Anterior cingulate cortex (tissue), 58 donors: ENCODE data around the gene MDM2.

Source experiments
- DNase-seq, 58 donors: peaks; one replicate each; lab custom pipeline; 2025; lab: John Stamatoyannopoulos, UW

MDM2 gene

DNA sequence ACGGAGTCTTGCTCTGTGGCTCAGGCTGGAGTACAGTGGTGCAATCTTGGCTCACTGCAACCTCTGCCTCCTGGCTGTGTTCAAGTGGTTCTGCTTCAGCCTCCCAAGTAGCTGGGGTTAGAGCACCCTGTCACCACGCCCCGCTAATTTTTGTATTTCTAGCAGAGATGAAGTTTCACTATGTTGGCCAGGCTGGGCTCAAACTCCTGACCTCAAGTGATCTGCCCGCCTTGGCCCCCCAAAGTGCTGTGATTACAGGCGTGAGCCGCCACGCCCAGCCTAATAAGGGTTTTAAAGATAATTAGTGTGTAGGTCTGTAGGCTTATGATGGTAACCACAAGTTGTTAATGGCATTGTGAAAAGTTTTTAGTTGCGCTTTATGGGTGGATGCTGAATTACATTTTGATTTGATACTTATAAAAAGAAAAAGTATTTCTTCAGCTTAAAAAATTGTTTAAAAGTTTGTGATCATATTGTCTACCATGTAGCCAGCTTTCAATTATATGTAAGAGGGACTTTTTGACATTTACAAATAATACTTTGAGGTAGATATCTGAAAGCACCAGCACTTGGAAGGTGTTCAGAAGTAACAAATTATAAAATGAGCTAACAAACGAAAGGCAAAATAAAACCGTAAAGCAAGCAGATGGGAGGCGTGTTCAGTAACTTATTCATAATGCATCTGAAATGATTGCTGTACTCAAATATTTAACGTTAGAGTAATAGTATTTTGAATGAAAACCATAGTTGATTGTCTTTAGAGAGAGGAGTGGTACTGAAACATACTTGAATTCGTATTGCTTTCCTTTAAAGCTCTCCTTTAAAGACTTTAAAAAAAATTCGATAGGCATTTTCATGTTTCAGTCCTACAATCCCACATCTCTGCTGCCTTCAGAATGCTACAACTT lies 37.1 kb downstream of the MDM2 start:
- no peak for DNase-seq

DNA sequence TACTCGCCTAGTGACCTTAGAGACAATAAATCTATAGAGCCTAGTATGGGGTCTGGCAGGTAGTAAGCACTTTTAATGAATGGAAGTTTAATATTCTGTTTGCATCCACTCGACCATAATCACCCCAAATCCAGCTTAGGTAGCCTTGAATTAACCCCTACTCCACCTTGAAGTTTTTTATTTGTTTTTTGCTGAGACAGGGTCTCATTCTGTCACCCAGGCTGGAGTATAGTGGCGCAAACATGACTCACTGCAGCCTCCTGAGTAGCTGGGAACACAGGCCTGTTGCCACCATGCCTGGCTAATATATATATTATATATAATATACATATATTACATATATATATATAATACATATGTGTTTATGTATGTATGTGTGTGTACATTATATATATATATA lies 38.8 kb downstream of the MDM2 start:
- DNase-seq = no peak

DNA sequence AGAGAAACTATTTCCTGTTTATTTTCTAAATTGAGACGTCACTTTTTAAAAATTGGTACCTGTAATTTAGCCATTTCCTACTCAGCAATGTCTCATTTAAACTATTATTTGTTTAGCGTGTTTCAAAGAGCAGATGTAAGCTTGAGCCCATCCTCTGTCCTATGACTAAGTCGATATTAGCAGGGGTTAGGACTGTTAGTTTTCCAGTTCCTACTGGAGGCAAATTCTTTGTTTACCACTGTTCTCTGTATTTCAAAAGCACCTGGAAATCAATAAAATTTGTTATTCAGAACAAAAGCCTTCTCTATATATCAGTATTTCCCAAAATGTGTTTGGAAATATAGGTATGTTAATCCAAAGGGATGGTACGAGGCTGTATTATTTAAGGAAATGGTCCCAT lies 42.4 kb downstream of the MDM2 start:
- DNase-seq = no peak

DNA sequence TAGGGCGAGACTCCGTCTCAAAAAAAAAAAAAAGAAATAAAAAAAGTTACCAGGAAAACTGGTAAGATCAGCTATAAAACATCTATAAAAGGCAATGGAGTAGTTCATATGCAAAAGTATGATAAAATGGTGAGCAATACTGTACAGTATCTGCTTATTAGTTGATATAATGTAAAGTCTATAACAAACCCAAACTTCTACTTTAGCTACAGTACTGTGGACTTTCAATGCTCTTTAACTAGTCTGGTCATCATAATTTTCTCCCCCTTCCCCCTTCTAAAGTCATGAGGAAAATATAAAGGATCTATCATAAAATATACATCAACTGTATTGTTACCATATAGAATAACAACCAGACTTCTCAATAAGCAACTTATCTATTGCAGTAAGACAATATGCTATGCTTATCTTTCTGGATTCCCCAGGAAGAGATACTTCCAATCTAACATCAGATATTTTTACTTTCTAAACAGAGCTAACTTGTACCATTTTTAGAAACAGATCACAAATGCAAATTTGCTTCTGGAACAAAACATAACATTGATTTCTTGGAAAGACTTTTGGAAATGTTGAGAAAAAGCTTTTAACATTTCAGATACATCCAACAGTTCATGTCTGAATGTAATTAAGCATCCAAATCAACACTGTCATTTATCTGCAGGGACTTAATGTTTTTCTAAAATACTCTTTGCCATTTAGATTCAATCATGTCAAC lies 43.8 kb downstream of the MDM2 start:
- DNase-seq = no peak

DNA sequence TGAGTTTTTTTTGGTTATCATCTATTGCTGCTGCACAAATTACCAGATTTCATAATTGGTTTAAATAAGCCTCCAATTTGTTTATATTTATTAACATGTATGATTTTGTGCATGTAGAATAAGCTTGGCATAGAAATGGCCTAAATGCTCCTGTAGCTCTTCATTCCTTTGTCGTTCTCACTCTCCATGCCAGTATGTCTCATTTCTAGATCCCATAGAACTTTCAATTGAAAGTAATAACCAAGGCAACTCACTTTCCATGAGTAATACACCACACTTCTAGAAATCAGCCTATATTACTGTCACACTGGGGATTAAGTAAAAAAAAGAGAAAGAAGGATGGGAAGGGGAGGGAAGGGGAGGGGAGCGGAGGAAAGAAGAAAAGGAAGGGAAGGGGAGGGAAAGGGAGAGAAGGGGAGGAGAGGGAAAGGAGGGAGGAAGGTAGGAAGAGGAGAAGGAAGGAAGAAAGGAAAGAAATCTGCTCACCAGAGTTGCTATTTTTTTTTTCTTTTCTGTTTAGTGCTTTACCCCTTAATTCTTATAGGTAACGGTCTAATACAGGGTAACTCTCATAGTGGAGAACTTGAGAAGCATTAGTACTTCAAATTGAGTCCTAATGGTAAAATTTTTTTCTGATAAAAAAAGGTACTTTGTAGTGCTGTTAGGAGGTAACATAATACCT lies 45.6 kb downstream of the MDM2 start:
- DNase-seq = no peak

DNA sequence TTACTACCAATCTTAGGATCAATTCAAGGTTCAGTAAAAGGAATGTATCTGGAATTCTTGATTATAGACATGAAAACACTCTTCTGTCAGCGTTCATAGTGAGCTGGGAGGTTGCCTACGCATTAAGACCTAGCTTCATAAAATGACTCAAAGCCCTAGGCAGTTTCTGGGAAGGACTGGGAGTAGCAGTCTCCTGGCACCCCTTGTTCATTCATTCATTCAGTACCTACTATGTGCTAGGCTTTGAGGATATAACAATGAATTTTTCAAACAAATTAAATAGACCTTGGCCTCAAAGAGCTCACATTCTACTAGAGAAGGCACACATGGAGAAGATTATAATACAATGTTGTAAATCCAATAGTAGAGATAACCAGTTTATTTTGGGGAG lies 46.1 kb downstream of the MDM2 start:
- DNase-seq = no peak

DNA sequence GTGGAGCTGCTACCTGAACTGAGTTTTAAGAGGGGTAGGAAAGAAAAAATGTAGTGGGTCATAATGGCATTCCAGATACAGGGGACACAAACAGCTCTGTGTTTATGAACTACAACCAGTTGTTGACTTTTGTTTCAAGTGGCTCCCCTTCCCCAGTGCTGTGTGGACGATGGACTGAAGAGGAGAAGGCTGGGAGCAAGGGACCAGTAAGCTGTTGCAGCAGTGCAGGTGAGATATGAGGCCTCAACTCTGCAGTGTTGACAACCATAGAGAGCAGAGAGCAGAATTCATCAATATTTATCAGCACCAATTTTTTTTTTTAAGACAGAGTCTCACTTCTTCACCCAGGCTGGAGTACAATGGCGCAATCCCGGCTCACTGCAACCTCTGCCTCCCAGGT lies 46.6 kb downstream of the MDM2 start:
- no peak for DNase-seq

DNA sequence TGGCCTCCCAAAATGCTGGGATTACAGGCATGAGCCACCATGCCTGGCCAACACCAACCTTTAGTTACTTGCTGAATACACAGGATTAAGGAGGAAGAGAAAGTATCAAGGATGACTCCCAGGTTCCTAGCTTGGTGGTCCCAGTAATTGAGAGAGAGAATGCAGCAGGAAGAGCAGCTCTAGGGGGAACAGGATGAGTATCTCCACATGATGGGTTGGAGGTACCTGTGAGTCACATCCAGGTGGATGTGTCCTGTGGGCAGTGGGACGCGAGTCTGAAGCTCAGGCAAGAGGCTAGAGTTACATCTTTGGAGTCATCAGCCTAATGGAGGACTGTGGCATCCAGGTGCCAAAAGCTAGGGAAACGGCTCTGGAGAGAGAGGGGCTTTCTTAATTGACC lies 47.1 kb downstream of the MDM2 start:
- no peak for DNase-seq

DNA sequence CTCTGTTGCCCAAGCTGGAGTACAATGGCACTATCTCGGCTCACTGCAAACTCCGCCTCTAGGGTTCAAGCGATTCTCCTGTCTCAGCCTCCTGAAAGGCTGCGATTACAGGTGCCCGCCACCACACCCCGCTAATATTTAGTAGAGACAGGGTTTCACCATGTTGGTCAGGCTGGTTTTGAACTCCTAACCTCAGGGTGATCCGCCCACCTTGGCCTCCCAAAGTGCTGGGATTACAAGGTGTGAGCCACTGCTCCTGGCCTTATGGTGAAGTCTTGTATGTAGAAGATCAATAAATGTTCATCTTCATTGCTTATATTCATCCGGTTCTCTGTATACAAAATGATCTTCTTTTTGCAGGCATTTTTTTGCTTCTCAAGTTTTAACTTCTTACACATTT lies 47.8 kb downstream of the MDM2 start:
- DNase-seq = no peak

DNA sequence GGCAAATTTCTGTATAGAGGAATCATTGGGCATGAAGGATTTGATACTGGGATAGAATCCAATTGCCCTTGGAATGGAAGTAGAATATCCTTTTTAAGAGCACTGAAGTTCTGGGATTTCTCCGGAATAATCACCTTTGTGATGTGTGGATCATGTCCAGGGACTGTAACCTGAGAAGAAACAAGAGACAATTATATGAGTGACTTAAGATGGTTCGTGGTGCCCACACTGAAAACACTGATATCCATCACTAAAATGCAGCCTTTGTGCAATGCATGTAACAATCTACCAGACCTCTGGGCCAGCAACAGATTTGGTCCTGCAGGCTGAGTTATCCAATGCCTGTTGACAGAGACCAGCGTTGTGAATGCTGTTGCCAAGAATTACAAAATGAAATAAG lies 48.5 kb downstream of the MDM2 start:
- no peak for DNase-seq

DNA sequence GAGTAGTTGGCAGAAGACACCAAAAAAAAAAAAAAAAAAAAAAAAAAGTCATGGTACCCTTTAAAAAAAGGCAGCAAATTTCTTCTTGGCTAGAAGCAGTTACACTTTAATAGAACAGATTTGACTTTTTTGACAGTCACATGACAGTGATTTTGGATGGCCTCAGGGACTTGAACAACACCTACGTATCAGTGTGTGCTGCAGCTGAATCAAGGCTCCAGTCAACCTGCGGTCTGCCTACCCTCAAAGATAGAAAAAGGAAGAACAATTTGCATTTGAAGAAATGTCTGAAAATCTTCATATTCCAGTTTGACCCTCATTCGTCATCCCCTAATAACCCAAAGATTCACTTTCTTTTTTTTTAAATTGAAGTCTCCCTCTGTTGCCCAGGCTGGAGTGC lies 53.9 kb downstream of the MDM2 start:
- no peak for DNase-seq

DNA sequence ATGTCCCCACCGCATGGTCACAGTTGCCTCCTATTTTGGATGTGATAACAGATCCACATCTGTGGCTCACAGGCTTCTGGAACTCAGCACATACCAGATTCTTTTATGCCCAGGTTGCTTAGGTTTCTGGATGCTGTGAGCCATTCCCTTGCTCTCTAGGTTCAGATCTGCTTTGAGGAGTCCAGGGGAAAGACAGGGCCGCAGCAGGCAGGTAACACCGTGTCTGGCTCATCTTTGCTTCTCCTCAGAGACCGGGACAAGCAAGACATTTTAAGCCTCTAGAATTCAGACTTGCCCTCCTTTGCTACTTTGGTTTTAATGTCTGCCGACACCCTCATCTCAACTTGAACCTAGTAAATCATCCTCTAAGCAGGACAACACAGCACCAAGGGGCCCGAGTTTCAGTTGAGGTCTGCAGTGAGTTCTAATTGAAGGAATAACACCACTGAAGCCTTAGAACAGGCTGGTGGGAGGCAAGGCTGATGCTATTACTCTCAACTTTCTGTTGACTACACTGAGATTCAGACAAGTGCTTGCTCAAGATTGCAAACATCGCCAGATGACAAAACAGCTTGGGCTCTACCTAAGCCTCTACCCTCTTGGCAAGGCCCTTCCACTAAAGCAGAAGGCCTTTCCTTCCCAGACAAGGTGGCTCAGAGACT lies 55.3 kb downstream of the MDM2 start:
- no peak for DNase-seq

DNA sequence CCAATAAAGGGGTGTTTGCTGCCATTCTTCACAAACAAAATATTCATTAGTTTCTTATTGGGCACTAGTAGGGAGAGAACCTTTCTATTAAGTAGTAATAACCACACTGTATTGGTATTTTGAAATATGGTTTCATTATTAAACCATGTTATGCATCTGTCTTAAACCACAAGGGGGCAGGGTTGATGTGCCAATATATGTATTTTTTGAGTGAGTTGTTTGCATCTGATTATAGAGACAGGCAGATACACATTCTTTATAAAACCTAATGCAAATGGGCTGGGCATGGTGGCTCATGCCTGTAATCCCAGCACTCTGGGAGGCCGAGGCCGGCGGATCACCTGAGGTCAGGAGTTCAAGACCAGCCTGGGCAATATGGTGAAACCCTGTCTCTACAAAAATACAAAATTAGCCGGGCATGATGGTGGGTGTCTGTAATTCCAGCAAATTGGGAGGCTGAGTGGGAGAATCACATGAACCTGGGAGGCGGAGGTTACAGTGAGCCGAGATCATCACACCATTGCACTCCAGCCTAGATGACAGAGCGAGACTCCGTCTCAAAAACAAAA lies 56.0 kb downstream of the MDM2 start:
- peak in 3 of 58 donors; percentile 11 to 27 (median 15) for DNase-seq

DNA sequence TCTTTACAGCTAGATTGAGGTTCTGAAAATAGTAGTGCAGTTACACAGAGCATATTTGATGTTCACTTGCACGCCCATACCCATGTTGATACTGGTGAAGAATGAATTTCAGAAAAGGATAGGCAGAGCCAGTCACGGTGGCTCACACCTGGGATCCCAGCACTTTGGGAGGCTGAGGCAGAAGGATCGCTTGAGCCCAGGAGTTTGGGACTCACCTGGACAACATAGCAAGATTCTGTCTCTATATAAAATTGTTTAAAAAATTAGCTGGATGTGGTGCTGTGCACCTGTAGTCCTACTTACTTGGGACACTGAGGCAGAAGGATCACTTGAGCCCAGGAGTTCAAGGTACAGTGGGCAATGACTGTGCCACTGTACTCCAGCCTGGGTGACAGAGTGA lies 56.6 kb downstream of the MDM2 start:
- no peak for DNase-seq

DNA sequence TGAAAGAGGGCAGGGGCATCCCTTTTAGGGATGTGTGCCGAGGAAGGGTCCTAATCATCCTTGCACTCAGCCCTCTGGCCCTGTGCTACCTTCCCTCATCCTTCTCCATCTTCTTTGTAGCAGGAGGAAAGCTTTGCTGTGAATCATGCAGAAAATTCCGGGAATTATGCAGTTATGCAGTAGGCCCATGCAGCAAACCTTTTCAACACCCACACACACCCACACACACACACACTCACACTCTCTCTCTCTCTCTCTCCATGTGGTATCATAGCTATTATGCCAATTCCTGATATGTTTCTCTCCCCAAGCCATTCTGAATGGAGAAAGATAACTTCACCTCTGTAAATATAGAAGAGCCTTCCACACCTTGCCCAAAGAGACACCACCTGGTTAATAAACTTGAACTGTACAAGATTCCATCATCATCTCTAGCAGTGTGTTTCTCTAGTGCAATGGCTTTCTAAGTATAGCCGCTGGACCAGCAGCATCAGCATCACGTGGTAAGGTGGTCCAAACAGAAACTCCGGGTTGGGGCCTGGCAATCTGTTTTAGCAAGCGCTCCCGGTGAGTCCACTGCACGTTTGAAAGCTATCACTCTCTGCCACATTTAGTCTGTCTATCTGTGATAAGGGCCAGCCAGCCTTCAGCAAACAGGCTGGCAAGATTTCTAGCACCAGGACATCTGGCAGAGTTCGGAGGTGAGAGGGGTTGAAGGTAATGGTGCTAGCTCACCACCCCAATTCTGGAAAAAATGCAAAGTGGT lies 57.6 kb downstream of the MDM2 start:
- DNase-seq = no peak

DNA sequence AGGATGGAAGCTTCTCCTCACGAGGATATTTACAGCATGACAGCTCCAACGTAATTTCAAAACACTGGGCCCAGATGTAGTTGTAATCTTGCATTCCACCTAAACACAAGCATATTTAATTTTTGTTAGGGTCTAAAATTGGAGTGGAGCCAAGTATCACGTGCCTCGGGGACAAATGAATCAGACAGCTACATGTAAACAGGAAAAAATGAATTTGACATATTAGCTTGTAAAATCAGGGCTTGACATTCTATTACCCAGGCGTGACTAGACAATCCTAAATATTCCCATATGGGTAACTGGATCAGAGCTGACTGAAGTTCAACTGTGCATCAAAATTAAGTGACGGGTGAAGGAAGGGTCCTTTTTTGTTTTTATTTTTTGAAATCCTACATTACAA lies 59.0 kb downstream of the MDM2 start:
- no peak for DNase-seq

DNA sequence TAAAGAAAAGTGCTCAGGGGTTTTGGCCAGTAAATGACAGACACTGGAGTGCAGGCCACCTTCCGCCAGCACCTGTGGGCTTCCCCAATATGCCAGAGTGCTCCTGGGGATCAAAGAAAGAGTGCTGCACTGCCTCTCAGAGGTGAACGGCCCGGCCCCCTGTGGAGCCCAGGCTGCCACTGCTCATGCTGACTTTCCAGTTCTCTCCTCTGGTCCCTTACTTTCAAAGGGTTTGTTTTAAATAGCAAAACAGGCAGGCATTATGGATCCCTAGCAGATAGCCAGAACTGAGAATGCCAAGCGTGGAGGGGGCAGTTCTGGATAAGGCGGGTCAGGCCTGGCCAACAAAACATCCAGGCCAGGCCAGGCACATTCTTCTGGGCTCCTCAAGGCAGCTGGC lies 59.6 kb downstream of the MDM2 start:
- DNase-seq = no peak

DNA sequence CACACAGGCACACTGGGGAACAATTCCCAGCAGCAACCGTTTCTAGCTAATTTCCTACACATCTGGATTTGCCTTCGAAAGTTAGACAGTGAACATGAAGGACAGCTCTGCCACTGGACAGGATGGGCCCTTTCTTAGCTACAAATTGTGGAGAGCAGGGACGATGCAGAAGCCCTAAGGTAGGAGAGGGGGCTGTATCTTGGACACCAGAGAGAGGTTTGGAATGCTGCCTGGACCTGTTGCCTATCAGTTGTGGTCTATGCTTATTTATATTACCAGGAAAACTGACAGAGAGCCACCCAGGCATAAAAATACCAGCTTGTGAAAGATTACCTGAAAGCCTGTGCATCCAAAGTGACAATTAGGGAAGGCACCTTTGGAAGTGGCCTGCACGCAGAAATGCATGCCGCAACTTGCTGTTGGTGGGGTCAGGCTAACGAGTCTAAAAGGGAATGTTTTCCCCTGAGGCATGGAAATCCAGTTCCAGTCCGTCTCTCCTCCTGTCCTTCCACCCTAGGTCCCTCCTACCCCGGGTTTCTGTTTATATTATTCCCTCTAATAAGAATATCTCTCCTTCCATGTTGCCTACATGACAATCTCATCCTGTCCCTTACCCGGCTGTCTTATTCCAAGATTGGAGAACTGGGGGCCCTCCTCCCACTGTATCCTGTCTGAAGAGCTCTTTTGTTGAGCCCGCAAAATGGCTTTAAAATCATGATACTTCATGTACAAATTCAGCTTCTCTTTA lies 60.2 kb downstream of the MDM2 start:
- DNase-seq = no peak

DNA sequence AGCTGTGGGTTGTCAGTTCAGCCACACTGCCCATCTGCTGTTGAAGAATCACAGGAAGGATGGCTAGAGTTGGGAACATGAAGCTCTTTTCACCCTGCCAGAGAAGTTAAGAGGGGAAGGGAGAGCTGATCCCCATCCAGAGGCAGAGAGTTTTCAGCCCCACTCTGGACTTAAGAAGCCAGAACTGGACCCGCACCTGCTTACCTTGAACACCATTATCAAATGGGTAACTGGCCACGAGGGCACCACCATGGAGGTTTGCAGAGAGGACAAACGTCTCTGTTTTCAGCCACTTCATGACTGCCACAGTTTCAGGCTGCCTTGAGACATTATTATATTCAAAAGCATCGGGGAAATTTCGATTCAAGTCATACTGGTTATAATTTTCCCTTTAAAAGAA lies 62.0 kb downstream of the MDM2 start:
- no peak for DNase-seq
